Memory B cell (primary cell): ENCODE data around the gene TEX35.
A peak's percentile ranks its signal among the peaks of the same experiment; 100 is the strongest.

Source experiments
- ATAC-seq: fragments of 150-1000 bp; cut with Tn5 transposase; 2 replicates; pipeline ENCODE4 v1.10.0; 2021; ENCODE audit warnings: low read depth, mild to moderate bottlenecking, moderate library complexity
- DNase-seq, 2 donors: peaks; one replicate each; pipeline ENCODE4 v3.0.0; 2022; ENCODE audit warnings: low spot score in 2 of 2
- H3K27ac Mint-ChIP-seq: one replicate; pipeline ENCODE4 v1.8.0; 2022; ENCODE audit warnings: mild to moderate bottlenecking, moderate library complexity, mixed read lengths
- H3K27me3 Mint-ChIP-seq: one replicate; pipeline ENCODE4 v1.8.0; 2022; ENCODE audit warnings: mixed read lengths
- H3K36me3 Mint-ChIP-seq: one replicate; pipeline ENCODE4 v1.8.0; 2022; ENCODE audit warnings: mild to moderate bottlenecking, mixed read lengths
- H3K4me1 Mint-ChIP-seq: one replicate; pipeline ENCODE4 v1.8.0; 2022; ENCODE audit warnings: mixed read lengths
- H3K4me3 Mint-ChIP-seq: one replicate; pipeline ENCODE4 v1.8.0; 2022; ENCODE audit warnings: mild to moderate bottlenecking, moderate library complexity, mixed read lengths
- H3K9me3 Mint-ChIP-seq: one replicate; pipeline ENCODE4 v1.8.0; 2022; ENCODE audit warnings: mixed read lengths

TEX35 gene

DNA sequence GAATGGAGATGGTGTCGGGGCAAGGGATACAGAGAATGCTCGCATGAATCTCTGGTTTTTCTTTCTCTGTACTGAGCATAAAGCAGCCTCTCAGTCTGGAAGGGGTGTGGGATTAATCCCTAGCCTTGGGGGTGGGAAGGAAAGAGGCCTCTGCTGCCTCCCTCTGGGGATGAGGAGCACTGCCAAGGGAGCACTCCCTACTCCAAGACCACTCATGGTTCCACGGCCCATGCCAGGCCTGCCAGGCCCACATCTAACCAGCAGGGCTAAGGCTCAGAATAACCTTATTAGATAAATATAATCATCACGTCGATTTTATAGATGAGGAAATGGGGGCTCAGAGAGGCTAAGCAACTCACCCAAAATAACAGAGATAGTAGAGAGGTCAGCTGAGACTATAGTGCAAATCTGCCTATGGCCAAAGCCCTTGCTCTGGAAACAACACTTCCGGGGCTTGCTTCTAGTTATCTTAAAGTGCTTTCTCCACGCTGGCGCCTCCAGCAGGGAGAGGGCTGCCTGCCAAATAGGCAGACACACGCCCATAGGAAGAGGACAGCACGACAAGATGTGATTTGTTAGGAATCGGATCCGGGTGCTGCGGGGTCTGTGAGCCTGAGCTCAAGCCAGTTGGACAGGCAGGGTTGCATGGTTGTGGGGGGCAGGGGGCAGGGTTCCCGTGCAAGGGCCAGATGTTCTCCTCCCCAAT is 522 bp downstream of the TEX35 start:
- Mint-ChIP-seq H3K4me1 (peaks cover 3% of the 10 kb centered on the region), H3K27ac (no peak overlapping the region), H3K27me3 (peaks cover 2% of the 10 kb centered on the region), H3K9me3 (no peaks in the 10 kb centered on the region), H3K4me3 (no peak overlapping the region), H3K36me3 (no peaks in the 10 kb centered on the region)
- ATAC-seq = no peak
- no peak for DNase-seq

DNA sequence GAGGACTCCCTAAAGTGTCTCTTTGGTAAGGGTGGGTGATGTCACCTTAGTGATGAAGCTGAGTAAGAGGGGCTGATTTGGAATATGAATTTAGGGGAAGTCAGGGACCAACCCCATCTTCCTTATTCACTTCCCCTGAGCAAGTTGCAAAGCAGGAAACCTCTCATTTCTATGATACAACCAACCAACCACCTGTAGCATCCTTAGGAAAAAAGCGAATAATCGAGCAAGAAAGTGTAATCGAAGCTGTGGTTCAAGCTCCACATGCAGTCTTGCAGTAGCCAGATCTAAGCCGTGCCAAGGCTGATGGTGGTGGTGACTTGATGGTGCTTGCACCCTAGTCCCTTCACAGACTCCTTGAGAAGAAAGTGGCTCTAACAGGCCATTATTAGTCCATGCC is 3.2 kb downstream of the TEX35 start:
- peaks cover 2% of the 10 kb centered on the region for H3K27me3 Mint-ChIP-seq
- no peak for ATAC-seq
- no peak overlapping the region for H3K4me3 Mint-ChIP-seq
- H3K36me3 Mint-ChIP-seq = no peaks in the 10 kb centered on the region
- no peak for DNase-seq
- H3K9me3 Mint-ChIP-seq = no peaks in the 10 kb centered on the region
- H3K4me1 Mint-ChIP-seq = peaks cover 3% of the 10 kb centered on the region
- no peak overlapping the region for H3K27ac Mint-ChIP-seq

DNA sequence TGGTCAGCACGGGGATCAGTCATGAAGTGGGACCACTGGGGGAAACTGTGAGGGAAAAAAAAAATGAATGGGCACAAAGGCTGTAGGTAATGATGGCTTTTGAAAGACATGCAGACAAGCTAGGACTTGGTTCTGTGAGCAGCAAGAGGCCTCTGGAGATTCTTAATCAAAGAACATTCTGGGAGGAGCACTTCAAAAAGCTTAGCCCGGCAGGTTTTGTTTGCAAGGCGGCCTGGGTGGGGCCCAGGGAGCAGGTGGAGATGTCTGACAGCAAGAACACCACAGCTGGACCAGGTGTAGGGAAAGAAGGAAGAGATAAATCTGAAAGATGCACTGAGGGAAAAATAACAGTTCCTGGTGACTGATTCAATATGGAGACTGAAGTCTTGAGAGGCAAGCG is 6.0 kb downstream of the TEX35 start:
- Mint-ChIP-seq H3K27me3 (peaks cover 2% of the 10 kb centered on the region), H3K36me3 (no peaks in the 10 kb centered on the region)
- no peak for DNase-seq

DNA sequence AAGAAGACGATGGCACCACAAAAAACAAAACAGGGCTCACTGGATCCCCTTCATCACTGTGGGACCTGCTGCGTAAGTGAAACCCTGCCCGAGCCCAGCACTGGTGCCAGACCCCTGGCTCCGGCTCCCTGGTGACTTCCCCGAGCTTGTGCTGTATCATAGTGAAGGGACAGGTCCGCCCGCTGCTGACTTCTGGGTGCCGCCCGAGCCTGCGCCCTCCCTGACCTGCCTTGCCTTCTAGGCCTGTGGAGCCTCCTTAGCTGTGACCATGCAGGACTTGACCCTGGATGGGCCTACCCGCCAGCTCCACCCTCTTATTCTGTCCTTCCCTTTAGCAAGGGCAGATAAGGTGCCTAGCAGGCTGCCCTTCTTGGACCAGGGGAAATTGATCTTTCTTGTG is 7.9 kb downstream of the TEX35 start:
- DNase-seq = no peak
- ATAC-seq = no peak
- Mint-ChIP-seq H3K27me3 (no peaks in the 10 kb centered on the region), H3K4me1 (no peaks in the 10 kb centered on the region), H3K27ac (no peak overlapping the region), H3K36me3 (no peaks in the 10 kb centered on the region), H3K4me3 (no peak overlapping the region), H3K9me3 (peaks cover 1% of the 10 kb centered on the region)

More for the DNA sequence above, 6.0 kb downstream of the TEX35 start:
- no peak overlapping the region for H3K27ac Mint-ChIP-seq
- no peak overlapping the region for H3K4me3 Mint-ChIP-seq
- no peak for ATAC-seq
- no peaks in the 10 kb centered on the region for H3K9me3 Mint-ChIP-seq
- peaks cover 3% of the 10 kb centered on the region for H3K4me1 Mint-ChIP-seq

DNA sequence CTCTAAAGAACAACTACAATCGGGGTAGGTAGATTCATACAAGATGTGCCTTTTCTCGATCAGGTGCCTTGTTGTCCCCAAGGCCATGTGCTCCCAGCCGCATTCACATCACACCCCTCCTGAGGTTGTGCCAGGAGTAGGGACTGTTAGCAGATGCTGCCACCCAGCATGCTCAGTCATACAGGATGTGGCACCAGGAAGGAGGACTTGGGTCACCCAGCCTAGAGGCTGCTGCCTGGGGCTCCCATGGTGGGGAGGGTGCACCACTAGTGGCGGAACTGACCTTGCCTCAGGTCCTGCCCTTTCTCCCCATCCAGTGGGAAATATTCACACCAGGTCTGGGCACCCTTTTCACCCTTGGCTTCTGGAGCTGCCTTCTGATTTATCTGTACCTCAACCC is 8.3 kb downstream of the TEX35 start:
- DNase-seq (no peak), ATAC-seq (no peak)
- Mint-ChIP-seq H3K4me1 (no peaks in the 10 kb centered on the region), H3K27me3 (no peaks in the 10 kb centered on the region), H3K9me3 (peaks cover 1% of the 10 kb centered on the region), H3K4me3 (no peak overlapping the region), H3K27ac (no peak overlapping the region), H3K36me3 (no peaks in the 10 kb centered on the region)

DNA sequence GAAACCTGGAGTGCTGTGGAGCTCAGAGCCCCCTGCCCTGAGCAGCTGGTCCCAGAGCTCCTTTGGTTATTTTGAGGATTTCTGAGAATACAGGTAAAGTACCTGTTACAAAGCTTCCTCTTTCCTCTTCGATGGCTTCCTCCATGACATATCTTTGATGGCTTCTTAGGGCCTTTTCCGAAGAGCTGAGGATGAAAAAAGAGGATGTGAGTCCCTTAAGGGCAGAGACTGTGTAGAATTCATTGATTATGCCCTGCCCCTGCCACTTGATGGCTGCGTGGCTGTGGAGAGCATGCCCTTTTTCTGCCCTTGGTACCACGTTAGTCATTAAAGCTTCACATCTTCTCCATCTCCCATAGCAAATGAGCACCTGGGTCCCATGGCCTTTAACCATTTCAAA is 14.2 kb downstream of the TEX35 start:
- Mint-ChIP-seq H3K27ac (no peak overlapping the region), H3K9me3 (peaks cover 1% of the 10 kb centered on the region), H3K36me3 (no peaks in the 10 kb centered on the region), H3K4me1 (peaks cover 6% of the 10 kb centered on the region), H3K27me3 (no peaks in the 10 kb centered on the region), H3K4me3 (no peak overlapping the region)
- DNase-seq (no peak), ATAC-seq (peak; percentile 63)

DNA sequence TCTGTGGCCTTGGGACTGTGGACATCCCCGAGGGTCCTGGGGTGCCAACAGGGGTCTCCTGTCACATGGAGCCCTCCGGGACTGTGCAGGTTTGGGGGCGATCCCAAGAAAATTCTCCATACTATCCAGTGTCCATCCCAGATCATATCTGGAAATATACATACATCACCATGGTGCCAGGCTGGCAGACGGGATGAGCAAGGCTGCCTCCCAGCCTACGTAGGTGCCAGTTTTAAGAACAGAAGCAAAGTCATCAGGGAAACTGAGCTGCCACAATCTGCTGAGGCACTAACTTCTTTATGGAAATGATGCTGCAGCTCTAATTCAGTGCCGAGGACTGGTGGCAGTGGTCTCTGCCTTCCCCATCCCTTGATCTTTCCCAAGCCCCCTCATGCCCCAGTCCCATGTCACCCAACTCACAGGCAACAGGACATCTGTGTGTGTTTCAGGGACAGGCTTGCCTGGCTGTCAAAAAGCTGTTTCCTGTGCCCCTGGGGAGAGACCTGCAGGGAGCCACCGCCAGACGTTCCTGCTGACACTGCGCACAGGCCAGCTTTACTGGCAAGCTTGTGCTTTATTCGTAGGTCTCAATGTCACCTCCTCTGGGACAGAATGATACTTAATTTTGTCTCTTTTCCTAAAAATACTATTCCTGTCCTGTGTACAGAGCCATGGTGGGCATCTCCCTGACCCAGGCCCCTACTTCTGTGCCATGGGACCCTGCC is 15.5 kb downstream of the TEX35 start:
- Mint-ChIP-seq H3K36me3 (no peaks in the 10 kb centered on the region), H3K27me3 (no peaks in the 10 kb centered on the region), H3K9me3 (peaks cover 1% of the 10 kb centered on the region), H3K4me3 (no peak overlapping the region), H3K27ac (no peak overlapping the region), H3K4me1 (peaks cover 9% of the 10 kb centered on the region)
- DNase-seq = no peak
- ATAC-seq = no peak

DNA sequence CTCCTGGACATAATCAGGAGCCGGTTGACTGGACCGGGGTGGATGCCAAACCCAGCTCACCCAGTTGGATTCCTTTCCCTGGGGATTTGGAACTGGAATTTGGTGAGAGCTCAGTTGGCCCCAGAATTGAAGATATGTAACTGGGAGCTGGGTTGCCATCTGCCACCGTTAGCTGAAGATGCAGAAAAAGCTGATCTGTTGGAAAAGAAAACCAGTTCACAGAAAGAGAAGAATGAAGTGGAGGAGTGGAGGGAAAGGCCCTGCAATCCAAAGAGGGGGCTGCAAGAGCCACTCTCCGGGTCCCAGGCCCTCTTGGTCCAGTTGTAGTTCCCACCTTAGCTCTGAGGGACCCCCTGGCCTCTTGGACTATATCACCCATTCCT is 16.0 kb downstream of the TEX35 start:
- DNase-seq = no peak
- no peaks in the 10 kb centered on the region for H3K27me3 Mint-ChIP-seq
- ATAC-seq = no peak
- H3K9me3 Mint-ChIP-seq = peaks cover 1% of the 10 kb centered on the region
- no peaks in the 10 kb centered on the region for H3K36me3 Mint-ChIP-seq
- no peak overlapping the region for H3K4me3 Mint-ChIP-seq
- H3K27ac Mint-ChIP-seq = no peak overlapping the region
- H3K4me1 Mint-ChIP-seq = peaks cover 9% of the 10 kb centered on the region

DNA sequence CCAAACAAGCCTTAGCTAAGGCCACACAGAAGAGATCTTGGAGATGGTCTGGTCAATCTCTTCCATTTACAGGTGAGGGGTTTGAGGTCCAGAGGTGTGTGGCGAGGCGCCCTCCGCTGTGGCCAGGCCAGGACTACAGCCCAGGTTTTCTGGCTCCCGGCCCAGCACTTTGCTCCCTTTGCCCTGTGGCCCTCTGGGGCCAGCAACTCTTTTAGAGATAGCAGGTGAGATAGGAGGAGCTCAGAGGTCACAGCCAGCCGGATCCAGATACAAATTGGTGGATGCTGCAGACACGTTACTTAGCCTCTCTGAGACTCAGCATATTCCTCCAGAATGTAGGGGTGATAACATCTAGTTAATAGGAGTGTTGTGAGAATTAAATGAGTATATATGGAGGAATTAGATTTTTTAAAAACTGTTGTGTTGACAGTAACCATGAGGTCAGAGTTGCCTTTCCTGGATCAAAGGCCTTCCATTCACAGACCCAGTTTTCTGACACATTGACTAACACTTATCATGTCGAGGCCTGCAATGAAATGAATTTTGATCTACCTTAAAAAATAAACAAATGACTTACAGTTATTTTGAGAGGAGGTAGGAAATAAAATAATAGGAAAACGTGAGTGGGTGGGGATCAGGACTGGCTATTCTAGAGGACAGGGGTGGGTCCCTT is 16.6 kb downstream of the TEX35 start:
- H3K36me3 Mint-ChIP-seq = no peaks in the 10 kb centered on the region
- no peak for ATAC-seq
- no peak overlapping the region for H3K4me3 Mint-ChIP-seq
- H3K27me3 Mint-ChIP-seq = no peaks in the 10 kb centered on the region
- no peak for DNase-seq
- H3K9me3 Mint-ChIP-seq = peaks cover 1% of the 10 kb centered on the region
- H3K4me1 Mint-ChIP-seq = peaks cover 9% of the 10 kb centered on the region
- H3K27ac Mint-ChIP-seq = no peak overlapping the region

DNA sequence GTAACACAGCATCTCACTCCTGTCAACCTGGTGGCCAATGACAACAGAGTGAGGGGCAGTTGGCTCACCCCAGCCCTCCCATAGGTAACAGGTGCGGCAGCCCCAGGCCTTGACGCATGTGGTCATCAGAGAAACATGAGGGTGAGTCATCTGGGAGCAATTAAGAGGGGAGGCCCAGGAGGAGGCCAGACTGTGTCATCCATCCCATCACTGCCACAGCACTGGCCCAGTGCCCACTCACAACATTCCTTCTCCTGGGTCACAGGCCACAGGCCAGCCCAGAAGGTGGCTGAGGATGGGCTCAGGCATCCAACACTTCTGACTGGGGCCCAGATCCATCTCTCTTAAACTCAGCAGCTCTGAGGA is 17.1 kb downstream of the TEX35 start:
- H3K4me1 Mint-ChIP-seq = peaks cover 9% of the 10 kb centered on the region
- H3K36me3 Mint-ChIP-seq = no peaks in the 10 kb centered on the region
- no peak overlapping the region for H3K27ac Mint-ChIP-seq
- H3K9me3 Mint-ChIP-seq = no peaks in the 10 kb centered on the region
- ATAC-seq (no peak), DNase-seq (no peak)
- H3K4me3 Mint-ChIP-seq = no peak overlapping the region
- no peaks in the 10 kb centered on the region for H3K27me3 Mint-ChIP-seq

DNA sequence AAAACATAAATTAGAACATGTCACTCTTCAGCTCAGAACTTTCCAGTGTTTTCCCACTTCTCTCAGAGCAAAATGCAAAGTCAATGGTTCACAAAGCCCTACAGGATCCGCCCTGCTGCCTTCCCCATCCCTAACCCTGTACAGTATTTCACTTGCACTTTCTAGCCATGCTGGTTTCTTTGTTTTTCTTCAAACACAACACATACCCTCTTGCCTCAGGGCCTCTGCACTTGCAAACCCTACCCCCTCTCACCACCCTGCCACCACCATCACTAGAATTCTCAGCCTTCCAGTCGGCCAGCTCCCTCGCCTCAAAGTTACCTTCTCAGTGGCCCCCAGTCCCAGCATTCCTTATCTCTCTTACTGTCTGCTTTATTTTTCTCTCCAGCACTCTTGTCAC is 17.6 kb downstream of the TEX35 start:
- H3K27ac Mint-ChIP-seq = no peak overlapping the region
- peaks cover 9% of the 10 kb centered on the region for H3K4me1 Mint-ChIP-seq
- no peak overlapping the region for H3K4me3 Mint-ChIP-seq
- no peaks in the 10 kb centered on the region for H3K27me3 Mint-ChIP-seq
- no peak for DNase-seq
- no peak for ATAC-seq
- H3K36me3 Mint-ChIP-seq = no peaks in the 10 kb centered on the region
- H3K9me3 Mint-ChIP-seq = no peaks in the 10 kb centered on the region

DNA sequence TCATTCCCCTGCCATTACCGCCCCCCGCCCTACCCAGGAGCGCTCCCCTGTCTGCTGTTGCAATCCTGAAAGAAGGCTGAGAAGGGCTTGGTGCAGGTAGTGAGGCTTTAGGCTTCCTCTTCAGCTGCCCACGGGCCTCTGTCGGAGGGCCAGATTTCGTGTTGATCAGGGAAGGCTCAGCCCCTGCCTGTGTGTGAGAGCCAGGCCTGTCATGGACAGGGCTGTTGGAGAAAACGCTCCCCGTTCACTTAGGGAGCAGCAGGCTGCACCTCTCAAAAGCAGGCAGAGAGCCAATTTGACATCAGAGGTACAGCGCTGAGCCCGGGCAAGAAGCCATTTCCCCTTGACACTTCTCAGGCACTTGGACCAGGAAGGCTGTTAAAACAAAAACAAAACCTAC is 19.0 kb downstream of the TEX35 start:
- Mint-ChIP-seq H3K9me3 (no peaks in the 10 kb centered on the region), H3K27me3 (no peaks in the 10 kb centered on the region), H3K36me3 (no peaks in the 10 kb centered on the region), H3K4me1 (peaks cover 9% of the 10 kb centered on the region), H3K27ac (no peak overlapping the region), H3K4me3 (no peak overlapping the region)
- DNase-seq (no peak), ATAC-seq (peak; percentile 9)

DNA sequence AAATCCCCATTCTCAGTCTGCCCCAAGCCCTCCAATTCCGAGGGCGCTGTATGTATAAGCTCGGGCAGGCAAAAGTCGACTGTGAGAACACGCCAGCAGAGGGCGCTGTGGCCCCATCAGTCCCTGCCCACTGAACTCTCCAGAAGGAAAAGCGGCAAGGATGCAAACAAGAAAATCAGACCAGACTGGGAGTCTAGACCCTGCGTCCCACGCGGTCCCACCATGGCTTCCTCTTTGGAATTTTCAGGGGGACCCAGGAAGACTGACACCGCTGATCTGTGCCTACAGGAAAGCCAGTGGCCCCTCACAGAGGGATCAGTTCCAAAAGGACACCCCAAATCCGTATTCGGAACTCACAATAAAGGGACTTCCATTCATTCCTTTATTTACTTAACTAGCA is 19.5 kb downstream of the TEX35 start:
- H3K4me1 Mint-ChIP-seq = peaks cover 7% of the 10 kb centered on the region
- H3K4me3 Mint-ChIP-seq = no peak overlapping the region
- no peaks in the 10 kb centered on the region for H3K9me3 Mint-ChIP-seq
- no peak overlapping the region for H3K27ac Mint-ChIP-seq
- no peaks in the 10 kb centered on the region for H3K36me3 Mint-ChIP-seq
- peak; percentile 77 to 79 for DNase-seq
- peak; percentile 90 for ATAC-seq
- H3K27me3 Mint-ChIP-seq = no peaks in the 10 kb centered on the region

DNA sequence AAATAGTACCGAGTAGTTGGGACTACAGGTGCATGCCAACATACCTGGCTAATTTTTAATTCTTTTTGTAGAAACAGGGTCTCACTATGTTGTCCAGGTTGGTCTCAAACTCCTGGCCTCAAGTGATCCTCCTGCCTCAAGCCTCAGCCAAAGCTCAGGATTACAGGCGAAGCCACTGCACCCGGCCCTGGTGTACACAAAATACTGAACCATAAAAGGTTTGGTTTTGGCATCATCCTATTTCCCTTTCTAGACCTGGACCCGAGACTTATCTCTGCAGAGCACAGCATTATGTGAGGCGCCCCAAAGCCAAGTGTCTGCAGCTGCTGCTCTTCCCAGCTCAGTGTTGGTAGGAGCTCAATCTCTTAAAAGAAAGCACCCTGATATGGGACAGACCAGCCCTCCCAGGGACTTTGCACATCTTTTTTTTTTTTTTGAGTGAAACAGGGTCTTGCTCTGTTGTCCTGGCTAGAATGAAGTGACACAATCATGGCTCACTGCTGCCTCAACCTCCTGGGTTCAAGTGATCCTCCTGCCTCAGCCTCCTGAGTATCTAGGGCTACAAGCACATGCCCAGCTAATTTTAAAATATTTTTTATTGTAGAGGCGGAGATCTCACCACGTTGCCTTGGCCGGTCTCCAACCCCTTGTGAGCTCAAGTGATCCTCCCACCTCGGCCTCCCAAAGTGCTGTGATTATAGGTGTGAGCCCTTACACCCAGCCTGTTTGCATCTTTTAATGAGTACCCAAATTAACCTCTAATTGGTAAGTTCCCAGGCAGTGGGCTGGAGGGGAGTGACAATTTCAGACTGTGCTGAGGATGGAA is 20.4 kb downstream of the TEX35 start:
- Mint-ChIP-seq H3K4me3 (no peak overlapping the region), H3K9me3 (no peaks in the 10 kb centered on the region), H3K4me1 (peaks cover 3% of the 10 kb centered on the region), H3K27me3 (no peaks in the 10 kb centered on the region), H3K27ac (no peak overlapping the region), H3K36me3 (no peaks in the 10 kb centered on the region)
- no peak for ATAC-seq
- DNase-seq = no peak
